ENCODE results near the gene RAB35. TPM values are rescaled to one million over a fixed set of nuclear protein-coding genes. Genes with fewer than 3 reads are reported as not detected.

The RAB35 gene
- total and polyA plus RNA-seq, 9 of the 15 experiments (the other 6 are each of a cell fraction or from before 2014, with no cell fraction given) = 0.65 to 76.3 (median 38.9) TPM

GRCh38 chr12:120158351-120158750 is 41.8 kb upstream of the RAB35 start:
- Histone ChIP-seq H3K36me3 (ENCODE audit: control insufficient read depth, insufficient read depth, low read length) (peaks cover 98% of the 10 kb centered on the region), H3K9me1 (ENCODE audit: control insufficient read depth, insufficient read depth, low read length) (no peaks in the 10 kb centered on the region), H3K79me2 (ENCODE audit: control insufficient read depth, insufficient read depth, low read length) (no peaks in the 10 kb centered on the region), H3K27me3 (ENCODE audit: control insufficient read depth in 2 of 2, insufficient read depth in 2 of 2, low read length in 2 of 2) (no peaks in the 10 kb centered on the region), H2AFZ (ENCODE audit: low read depth, low read length) (no peak overlapping the region), H3K4me2 (ENCODE audit: insufficient read depth, low read length) (no peak overlapping the region), H3K4me1 (replicated peaks in 1 of 2; ENCODE audit: control insufficient read depth in 2 of 2, insufficient read depth in 2 of 2, low read length in 2 of 2) (no peaks in the 10 kb centered on the region), H3K9me3 (replicated peaks; ENCODE audit: control insufficient read depth, insufficient read depth, low read depth, low read length) (no peaks in the 10 kb centered on the region), H3K4me3 (no peak overlapping the region), H4K20me1 (replicated peaks; ENCODE audit: control insufficient read depth, insufficient read depth, low read length) (peaks cover 12% of the 10 kb centered on the region; the same call in 1 of the 2 replicates), H3K9ac (ENCODE audit: insufficient read depth in 1 of 2, low read depth in 2 of 2, low read length in 2 of 2) (no peak overlapping the region), H3K27ac (ENCODE audit: extremely low read depth, low read depth, low read length) (no peak overlapping the region)
- TF ChIP-seq POLR2AphosphoS5 (IDR thresholded peaks at IDR 0.05; ENCODE audit: control insufficient read depth, insufficient read depth, low read depth, low read length) (0 out of 2 replicates have a peak, but pooled peaks have one; percentile 21), POLR2G (IDR thresholded peaks at IDR 0.05; ENCODE audit: low read depth, low read length) (peak; percentile 46), ZSCAN29 (IDR thresholded peaks at IDR 0.05) (no peak)
- intact Hi-C loops (cut with micrococcal nuclease) = no loop called here
- ChIA-PET CTCF (ENCODE audit: low intra/inter-chr PET ratio) (no interaction called here), POLR2A (interaction anchor here (1.1 to 1.5 kb wide), 2 partner anchors 9 to 20 kb away, joined by 4 read pairs; no protein-coding TSS in a partner anchor)
- WGBS (ENCODE audit: insufficient coverage, low coverage, missing lambda C conversion rate) = 95% methylated on average over 7 of the region's 10 CpGs
- in situ Hi-C loops (cut with MboI) = no loop called here
- BruUV-seq (replicated peaks) = no TSS peak
- no peak for ATAC-seq
- DNase-seq (ENCODE audit: extremely low read depth in 1 of 4, low spot score in 3 of 4) = no peak
- no peak for FAIRE-seq

GRCh38 chr12:120157678-120158077 is 41.1 kb upstream of the RAB35 start:
- no peak for ATAC-seq
- no peak for DNase-seq (ENCODE audit: extremely low read depth in 1 of 4, low spot score in 3 of 4)
- H3K9me1 ChIP-seq (ENCODE audit: control insufficient read depth, insufficient read depth, low read length) = no peaks in the 10 kb centered on the region
- peaks cover 12% of the 10 kb centered on the region; the same call in 1 of the 2 replicates for H4K20me1 ChIP-seq (replicated peaks; ENCODE audit: control insufficient read depth, insufficient read depth, low read length)
- ChIA-PET CTCF (ENCODE audit: low intra/inter-chr PET ratio) (no interaction called here), POLR2A (interaction anchor here (1.1 to 1.5 kb wide), 2 partner anchors 10 to 19 kb away, joined by 4 read pairs; no protein-coding TSS in a partner anchor)
- H3K4me3 ChIP-seq = no peak overlapping the region
- no peak overlapping the region for H3K4me2 ChIP-seq (ENCODE audit: insufficient read depth, low read length)
- no peak for FAIRE-seq
- no peaks in the 10 kb centered on the region for H3K9me3 ChIP-seq (replicated peaks; ENCODE audit: control insufficient read depth, insufficient read depth, low read depth, low read length)
- no peaks in the 10 kb centered on the region for H3K27me3 ChIP-seq (ENCODE audit: control insufficient read depth in 2 of 2, insufficient read depth in 2 of 2, low read length in 2 of 2)
- TF ChIP-seq KAT2B (IDR thresholded peaks at IDR 0.05; ENCODE audit: low read depth, low read length) (no peak), HDAC8 (tag; IDR thresholded peaks at IDR 0.05) (no peak)
- H3K4me1 ChIP-seq (replicated peaks in 1 of 2; ENCODE audit: control insufficient read depth in 2 of 2, insufficient read depth in 2 of 2, low read length in 2 of 2) = no peaks in the 10 kb centered on the region
- H2AFZ ChIP-seq (ENCODE audit: low read depth, low read length) = no peak overlapping the region
- no TSS peak for BruUV-seq (replicated peaks)
- no peak overlapping the region for H3K27ac ChIP-seq (ENCODE audit: extremely low read depth, low read depth, low read length)
- 94% methylated on average over 10 of the region's 11 CpGs for whole genome bisulfite sequencing (ENCODE audit: insufficient coverage, low coverage, missing lambda C conversion rate)
- in situ Hi-C loops (cut with MboI) (no loop called here), intact Hi-C loops (cut with micrococcal nuclease) (no loop called here)
- H3K79me2 ChIP-seq (ENCODE audit: control insufficient read depth, insufficient read depth, low read length) = no peaks in the 10 kb centered on the region
- H3K36me3 ChIP-seq (ENCODE audit: control insufficient read depth, insufficient read depth, low read length) = peaks cover 98% of the 10 kb centered on the region
- H3K9ac ChIP-seq (ENCODE audit: insufficient read depth in 1 of 2, low read depth in 2 of 2, low read length in 2 of 2) = no peak overlapping the region
